Measurements from ENCODE around the gene TMEM41B. TPM values are rescaled to one million over a fixed set of nuclear protein-coding genes. Genes with fewer than 3 reads are reported as not detected.

Gene TMEM41B
- total RNA-seq, 1 donor from 2014 or later, result 20.2 TPM

GRCh38 chr11:9285850-9286587 is 28.4 kb downstream of the TMEM41B start:
- Histone ChIP-seq H3K27me3 (ENCODE audit: low read depth) (no peaks in the 10 kb centered on the region), H3K9me3 (replicated peaks) (no peaks in the 10 kb centered on the region), H3K27ac (replicated peaks) (peak overlapping the region; percentile 74), H3K36me3 (peaks cover 8% of the 10 kb centered on the region), H3K4me1 (peaks cover 9% of the 10 kb centered on the region), H3K4me3 (no peak overlapping the region)
- intact Hi-C loops (cut with micrococcal nuclease), result no loop called here
- no peak for DNase-seq
- TF ChIP-seq CTCF (IDR thresholded peaks at IDR 0.05; ENCODE audit: borderline replicate concordance), result no peak

GRCh38 chr11:9280655-9281301 is 33.6 kb downstream of the TMEM41B start:
- Histone ChIP-seq H3K27me3 (ENCODE audit: low read depth) (no peaks in the 10 kb centered on the region), H3K9me3 (replicated peaks) (no peaks in the 10 kb centered on the region), H3K4me3 (no peak overlapping the region), H3K36me3 (peaks cover 12% of the 10 kb centered on the region), H3K27ac (replicated peaks) (peak overlapping the region; percentile 56), H3K4me1 (peaks cover 14% of the 10 kb centered on the region)
- intact Hi-C loops (cut with micrococcal nuclease), result no loop called here
- DNase-seq, result no peak
- TF ChIP-seq CTCF (IDR thresholded peaks at IDR 0.05; ENCODE audit: borderline replicate concordance), result no peak

- intact Hi-C loops (cut with micrococcal nuclease), result no loop called here
- Histone ChIP-seq H3K36me3 (peaks cover 8% of the 10 kb centered on the region), H3K27ac (replicated peaks) (no peak overlapping the region), H3K4me1 (peaks cover 31% of the 10 kb centered on the region), H3K4me3 (no peak overlapping the region), H3K9me3 (replicated peaks) (no peaks in the 10 kb centered on the region), H3K27me3 (ENCODE audit: low read depth) (no peaks in the 10 kb centered on the region)
- TF ChIP-seq CTCF (IDR thresholded peaks at IDR 0.05; ENCODE audit: borderline replicate concordance), result no peak
- DNase-seq, result no peak
These were observed 37.2 kb downstream of the TMEM41B start for GRCh38 chr11:9277176-9277575.

DNA sequence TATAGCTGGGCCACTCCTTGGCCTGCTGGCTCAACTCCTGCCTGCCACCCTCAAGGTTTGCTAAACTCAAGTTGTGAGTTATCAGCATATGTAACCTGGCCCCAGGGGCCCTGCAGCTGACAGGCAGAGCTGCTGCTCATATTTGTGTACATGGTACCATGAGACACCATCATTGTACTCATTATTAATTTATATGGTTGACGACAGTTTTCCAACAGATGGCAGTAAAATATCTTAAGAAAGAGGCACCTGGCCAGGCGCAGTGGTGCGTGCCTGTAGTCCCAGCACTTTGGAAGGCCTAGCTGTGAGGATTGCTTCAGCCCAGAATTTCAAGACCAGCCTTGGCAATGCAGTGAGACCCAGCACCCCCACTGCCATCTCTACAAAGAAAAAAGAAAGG is 37.8 kb downstream of the TMEM41B start:
- DNase-seq, result no peak
- TF ChIP-seq CTCF (IDR thresholded peaks at IDR 0.05; ENCODE audit: borderline replicate concordance), result no peak
- H3K9me3 ChIP-seq (replicated peaks), result no peaks in the 10 kb centered on the region
- H3K36me3 ChIP-seq, result peaks cover 8% of the 10 kb centered on the region
- H3K4me3 ChIP-seq, result no peak overlapping the region
- H3K4me1 ChIP-seq, result peaks cover 30% of the 10 kb centered on the region
- no peak overlapping the region for H3K27ac ChIP-seq (replicated peaks)
- intact Hi-C loops (cut with micrococcal nuclease), result no loop called here
- H3K27me3 ChIP-seq (ENCODE audit: low read depth), result no peaks in the 10 kb centered on the region

DNA sequence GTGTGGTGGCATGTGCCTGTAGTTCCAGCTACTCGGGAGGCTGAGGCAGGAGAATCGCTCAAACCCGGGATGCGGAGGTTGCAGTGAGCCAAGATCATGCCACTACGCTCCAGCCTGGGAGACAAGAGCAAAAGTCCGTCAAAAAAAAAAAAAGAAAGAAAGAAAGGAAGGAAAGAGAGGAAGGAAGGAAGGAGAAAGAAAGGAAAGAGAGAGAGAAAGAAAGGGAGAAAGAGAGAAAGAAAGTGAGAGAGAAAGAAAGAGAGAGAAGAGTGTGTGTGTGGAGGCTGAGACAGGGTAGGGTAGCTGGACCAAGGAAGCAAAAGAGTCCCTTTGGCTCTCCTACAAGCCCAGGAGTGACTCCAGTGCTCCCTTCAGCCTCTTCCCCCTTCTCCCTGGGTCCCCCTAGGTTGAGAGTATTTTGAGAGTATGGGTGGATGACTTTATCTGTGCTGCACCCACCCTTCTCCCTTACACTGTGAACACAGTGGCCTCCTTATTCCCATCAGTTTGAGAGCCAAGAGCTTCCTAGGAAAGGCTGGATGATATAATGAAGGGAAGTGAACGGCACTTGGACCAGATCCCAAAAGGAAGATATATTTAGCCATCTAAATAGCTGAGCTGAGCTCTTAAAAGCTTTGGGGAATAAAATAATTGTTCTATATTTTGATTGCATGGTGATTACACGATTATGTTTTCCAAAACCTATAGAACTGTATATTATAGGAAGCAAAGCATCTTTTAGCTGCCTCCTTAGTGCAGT is 39.7 kb downstream of the TMEM41B start:
- H3K27ac ChIP-seq (replicated peaks), result peak overlapping the region; percentile 74

More for the DNA sequence above, 39.7 kb downstream of the TMEM41B start:
- no peak for TF ChIP-seq CTCF (IDR thresholded peaks at IDR 0.05; ENCODE audit: borderline replicate concordance)
- Histone ChIP-seq H3K36me3 (peaks cover under 1% of the 10 kb centered on the region), H3K9me3 (replicated peaks) (no peaks in the 10 kb centered on the region), H3K4me3 (no peak overlapping the region), H3K27me3 (ENCODE audit: low read depth) (no peaks in the 10 kb centered on the region), H3K4me1 (peaks cover 20% of the 10 kb centered on the region)
- intact Hi-C loops (cut with micrococcal nuclease), result no loop called here
- no peak for DNase-seq
